Smooth muscle cell of the brain vasculature (primary cell): Measurements from ENCODE around the gene OPA3.
"Not testable (repeated sequence)": the region's sequence is repeated elsewhere in the genome, so short reads cannot be mapped to it uniquely, and the experiment has no call there.

Source experiments
- DNase-seq: peaks from one replicate; pipeline ENCODE4 v3.0.0-alpha.2; 2012; ENCODE audit warnings: low read depth, low spot score

The OPA3 gene

GRCh38 chr19:45522010-45522941 is 62.3 kb downstream of the OPA3 start:
- no peak for DNase-seq

- no peak for DNase-seq
Measured at GRCh38 chr19:45518469-45518826, 66.2 kb downstream of the OPA3 start.

GRCh38 chr19:45517641-45518468 is 66.7 kb downstream of the OPA3 start:
- DNase-seq = no peak

GRCh38 chr19:45517238-45517637 is 67.4 kb downstream of the OPA3 start:
- DNase-seq = no peak

- no peak for DNase-seq
Measured at GRCh38 chr19:45515807-45516401, 68.7 kb downstream of the OPA3 start.

- no peak for DNase-seq
Measured at GRCh38 chr19:45515081-45515624, 69.4 kb downstream of the OPA3 start.

- DNase-seq = no peak
Measured at GRCh38 chr19:45514376-45515051, 70.1 kb downstream of the OPA3 start.

- no peak for DNase-seq
Measured at GRCh38 chr19:45512881-45513483, 71.6 kb downstream of the OPA3 start.

- DNase-seq = no peak
Measured at GRCh38 chr19:45511074-45511473, 73.5 kb downstream of the OPA3 start.

- not testable (repeated sequence) for DNase-seq
Measured at GRCh38 chr19:45510352-45510751, 74.2 kb downstream of the OPA3 start.

- DNase-seq = no peak
Measured at GRCh38 chr19:45509692-45510015, 74.9 kb downstream of the OPA3 start.

- DNase-seq = no peak
Measured at GRCh38 chr19:45508861-45509691, 75.5 kb downstream of the OPA3 start.

- DNase-seq = no peak
Measured at GRCh38 chr19:45508417-45508860, 76.2 kb downstream of the OPA3 start.

- no peak for DNase-seq
Measured at GRCh38 chr19:45507872-45508416, 76.7 kb downstream of the OPA3 start.

GRCh38 chr19:45506989-45507871 is 77.4 kb downstream of the OPA3 start, which contains the start of gene VASP:
Gene VASP, plus strand, starts transcription at chr19:45507479. Its CDS starts 293 bp downstream, at chr19:45507772.
- peak; percentile 43 for DNase-seq

GRCh38 chr19:45506246-45506988 is 78.2 kb downstream of the OPA3 start:
- peak; percentile 63 for DNase-seq

GRCh38 chr19:45505996-45506245 is 78.7 kb downstream of the OPA3 start:
- no peak for DNase-seq
